ENCODE data around the gene ERBB4.

GRCh38 chr2:212266297-212266696, 272.3 kb downstream of the ERBB4 start:
- TF ChIP-seq POU2F2 (IDR thresholded peaks at IDR 0.05; ENCODE audit: low read depth, low read length) (no peak), TAF1 (IDR thresholded peaks at IDR 0.05; ENCODE audit: low read depth, low read length) (no peak), POLR2A (IDR thresholded peaks at IDR 0.05; ENCODE audit: low read depth, low read length) (no peak), POLR2AphosphoS5 (IDR thresholded peaks at IDR 0.05; ENCODE audit: low read depth, low read length) (no peak), SPI1 (IDR thresholded peaks at IDR 0.05; ENCODE audit: low read depth, low read length) (no peak)

Measured in GM12891 (cell line).